ENCODE measurements around the gene PPFIA2. TPM values are rescaled to one million over a fixed set of nuclear protein-coding genes. Genes with fewer than 3 reads are reported as not detected.

The PPFIA2 gene
- polyA plus RNA-seq, 1 donor from 2014 or later: 65.3 TPM

- no peaks in the 10 kb centered on the region for H3K9me2 ChIP-seq (ENCODE audit: insufficient read depth, low read length)
- H3K9me3 ChIP-seq (ENCODE audit: low read length): no peaks in the 10 kb centered on the region
- H3K27ac ChIP-seq (ENCODE audit: low read length): no peak overlapping the region
- H3K27me3 ChIP-seq (ENCODE audit: insufficient read depth, low read depth, low read length): no peaks in the 10 kb centered on the region
- no peaks in the 10 kb centered on the region for H3K36me3 ChIP-seq (ENCODE audit: insufficient read depth, low read length)
- H3F3A ChIP-seq (ENCODE audit: insufficient read depth, low read length, poor library complexity, severe bottlenecking): no peaks in the 10 kb centered on the region
- no peaks in the 10 kb centered on the region for H3K79me2 ChIP-seq (replicated peaks; ENCODE audit: insufficient read depth, low read length)
- H4K20me1 ChIP-seq (ENCODE audit: insufficient read depth): no peaks in the 10 kb centered on the region
- no peak for TF ChIP-seq REST (IDR thresholded peaks at IDR 0.05; ENCODE audit: borderline replicate concordance)
- no peak for TF ChIP-seq TAF1 (IDR thresholded peaks at IDR 0.05; ENCODE audit: low read depth)
- TF ChIP-seq MXI1 (conservative IDR thresholded peaks at IDR 0.05; ENCODE audit: poor library complexity, severe bottlenecking): no peak
- no peak for TF ChIP-seq CTCF (IDR thresholded peaks at IDR 0.05; ENCODE audit: poor library complexity, severe bottlenecking)
- TF ChIP-seq EZH2 (IDR thresholded peaks at IDR 0.05; ENCODE audit: borderline replicate concordance, insufficient read depth, low read length, poor library complexity, severe bottlenecking): no peak
- no peak for TF ChIP-seq POLR2AphosphoS5 (IDR thresholded peaks at IDR 0.05)
- no peak for TF ChIP-seq EP300 (conservative IDR thresholded peaks at IDR 0.05; ENCODE audit: poor library complexity, severe bottlenecking)
- no peak for TF ChIP-seq SMC3 (conservative IDR thresholded peaks at IDR 0.05; ENCODE audit: poor library complexity)
- no peak for TF ChIP-seq RAD21 (conservative IDR thresholded peaks at IDR 0.05)
- H2AFZ ChIP-seq (ENCODE audit: low read depth, low read length): no peak overlapping the region
- H3K9ac ChIP-seq (ENCODE audit: low read length): no peak overlapping the region
- H3K4me2 ChIP-seq (ENCODE audit: low read length): no peak overlapping the region
- no peak overlapping the region for H3K4me3 ChIP-seq (ENCODE audit: low read length)
These were observed 363.7 kb downstream of the PPFIA2 start for GRCh38 chr12:81395431-81395830.

GRCh38 chr12:81389550-81390099, 369.5 kb downstream of the PPFIA2 start:
- H3K9me2 ChIP-seq (ENCODE audit: insufficient read depth, low read length): no peaks in the 10 kb centered on the region
- H3F3A ChIP-seq (ENCODE audit: insufficient read depth, low read length, poor library complexity, severe bottlenecking): no peaks in the 10 kb centered on the region
- H3K4me3 ChIP-seq (ENCODE audit: low read length): no peak overlapping the region
- no peak overlapping the region for H3K27ac ChIP-seq (ENCODE audit: low read length)
- TF ChIP-seq RAD21 (conservative IDR thresholded peaks at IDR 0.05): no peak
- TF ChIP-seq TAF1 (IDR thresholded peaks at IDR 0.05; ENCODE audit: low read depth): no peak
- TF ChIP-seq EP300 (conservative IDR thresholded peaks at IDR 0.05; ENCODE audit: poor library complexity, severe bottlenecking): no peak
- no peak for TF ChIP-seq POLR2AphosphoS5 (IDR thresholded peaks at IDR 0.05)
- TF ChIP-seq REST (IDR thresholded peaks at IDR 0.05; ENCODE audit: borderline replicate concordance): no peak
- no peak for TF ChIP-seq CTCF (IDR thresholded peaks at IDR 0.05; ENCODE audit: poor library complexity, severe bottlenecking)
- no peak for TF ChIP-seq EZH2 (IDR thresholded peaks at IDR 0.05; ENCODE audit: borderline replicate concordance, insufficient read depth, low read length, poor library complexity, severe bottlenecking)
- no peak for TF ChIP-seq MXI1 (conservative IDR thresholded peaks at IDR 0.05; ENCODE audit: poor library complexity, severe bottlenecking)
- no peak for TF ChIP-seq SMC3 (conservative IDR thresholded peaks at IDR 0.05; ENCODE audit: poor library complexity)
- no peaks in the 10 kb centered on the region for H3K79me2 ChIP-seq (replicated peaks; ENCODE audit: insufficient read depth, low read length)
- no peaks in the 10 kb centered on the region for H3K27me3 ChIP-seq (ENCODE audit: insufficient read depth, low read depth, low read length)
- H3K4me2 ChIP-seq (ENCODE audit: low read length): no peak overlapping the region
- no peaks in the 10 kb centered on the region for H3K9me3 ChIP-seq (ENCODE audit: low read length)
- no peaks in the 10 kb centered on the region for H3K36me3 ChIP-seq (ENCODE audit: insufficient read depth, low read length)
- no peaks in the 10 kb centered on the region for H4K20me1 ChIP-seq (ENCODE audit: insufficient read depth)
- H2AFZ ChIP-seq (ENCODE audit: low read depth, low read length): no peak overlapping the region
- no peak overlapping the region for H3K9ac ChIP-seq (ENCODE audit: low read length)

Measured in neural cell (in vitro differentiated cells).